ENCODE results near the gene CCDC90B. TPM values are rescaled to one million over a fixed set of nuclear protein-coding genes. Genes with fewer than 3 reads are reported as not detected.

The CCDC90B gene
- total and polyA plus RNA-seq, 4 donors = 18.8 to 40.5 (median 28.1) TPM

DNA sequence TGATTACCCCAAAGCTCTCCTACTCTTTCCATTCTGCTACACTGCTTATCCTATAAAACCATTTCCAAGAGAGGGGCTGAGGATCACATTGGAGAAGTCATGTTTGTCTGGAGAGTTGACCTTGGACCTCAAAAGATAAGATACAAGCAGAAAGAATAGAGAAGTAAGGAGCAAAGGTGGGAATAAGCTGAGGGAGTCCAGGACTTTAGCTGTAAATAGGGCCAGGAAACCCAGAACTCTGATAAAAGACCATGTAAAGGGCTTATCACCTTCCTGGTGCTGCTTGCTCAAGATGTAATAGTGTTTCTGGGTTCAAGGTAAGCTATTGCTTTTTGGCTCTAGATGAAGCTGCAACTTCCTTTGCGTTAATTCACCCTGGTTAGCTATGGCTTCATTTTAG lies 32.8 kb upstream of the CCDC90B start:
- Histone ChIP-seq H3K27me3 (ENCODE audit: control insufficient read depth in 4 of 4, insufficient read depth in 4 of 4, low read length in 3 of 4) (no peaks in the 10 kb centered on the region), H3K9ac (ENCODE audit: low read depth in 1 of 2, low read length in 2 of 2) (no peak overlapping the region), H3K27ac (ENCODE audit: low read depth in 1 of 2, low read length in 2 of 2) (no peak overlapping the region), H3K9me3 (ENCODE audit: control insufficient read depth in 4 of 4, low read length in 3 of 4) (no peaks in the 10 kb centered on the region), H3K36me3 (ENCODE audit: control insufficient read depth in 4 of 4, insufficient read depth in 3 of 4, low read depth in 1 of 4, low read length in 3 of 4) (no peaks in the 10 kb centered on the region), H3K4me3 (ENCODE audit: low read depth in 1 of 3, low read length in 3 of 3) (no peak overlapping the region), H3K4me1 (ENCODE audit: control insufficient read depth in 4 of 4, insufficient read depth in 4 of 4, low read length in 3 of 4) (no peaks in the 10 kb centered on the region)
- no peak for TF ChIP-seq FOXA2 (IDR thresholded peaks at IDR 0.05)
- TF ChIP-seq, protein P1, sequence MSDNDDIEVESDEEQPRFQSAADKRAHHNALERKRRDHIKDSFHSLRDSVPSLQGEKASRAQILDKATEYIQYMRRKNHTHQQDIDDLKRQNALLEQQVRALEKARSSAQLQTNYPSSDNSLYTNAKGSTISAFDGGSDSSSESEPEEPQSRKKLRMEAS (IDR thresholded peaks at IDR 0.05) = no peak
- TF ChIP-seq RAD21 (IDR thresholded peaks at IDR 0.05) = no peak
- no peak for TF ChIP-seq JUND (IDR thresholded peaks at IDR 0.05)
- TF ChIP-seq, protein P2, sequence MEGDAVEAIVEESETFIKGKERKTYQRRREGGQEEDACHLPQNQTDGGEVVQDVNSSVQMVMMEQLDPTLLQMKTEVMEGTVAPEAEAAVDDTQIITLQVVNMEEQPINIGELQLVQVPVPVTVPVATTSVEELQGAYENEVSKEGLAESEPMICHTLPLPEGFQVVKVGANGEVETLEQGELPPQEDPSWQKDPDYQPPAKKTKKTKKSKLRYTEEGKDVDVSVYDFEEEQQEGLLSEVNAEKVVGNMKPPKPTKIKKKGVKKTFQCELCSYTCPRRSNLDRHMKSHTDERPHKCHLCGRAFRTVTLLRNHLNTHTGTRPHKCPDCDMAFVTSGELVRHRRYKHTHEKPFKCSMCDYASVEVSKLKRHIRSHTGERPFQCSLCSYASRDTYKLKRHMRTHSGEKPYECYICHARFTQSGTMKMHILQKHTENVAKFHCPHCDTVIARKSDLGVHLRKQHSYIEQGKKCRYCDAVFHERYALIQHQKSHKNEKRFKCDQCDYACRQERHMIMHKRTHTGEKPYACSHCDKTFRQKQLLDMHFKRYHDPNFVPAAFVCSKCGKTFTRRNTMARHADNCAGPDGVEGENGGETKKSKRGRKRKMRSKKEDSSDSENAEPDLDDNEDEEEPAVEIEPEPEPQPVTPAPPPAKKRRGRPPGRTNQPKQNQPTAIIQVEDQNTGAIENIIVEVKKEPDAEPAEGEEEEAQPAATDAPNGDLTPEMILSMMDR (IDR thresholded peaks at IDR 0.05; ENCODE audit: low read depth, low read length, missing input control) = no peak
- TF ChIP-seq YY1 (IDR thresholded peaks at IDR 0.05) = no peak
- no peak for TF ChIP-seq GABPA (IDR thresholded peaks at IDR 0.05 in 1 of 2, conservative IDR thresholded peaks at IDR 0.05 in 1 of 2)
- TF ChIP-seq TAF1 (conservative IDR thresholded peaks at IDR 0.05) = no peak
- TF ChIP-seq, protein P3, sequence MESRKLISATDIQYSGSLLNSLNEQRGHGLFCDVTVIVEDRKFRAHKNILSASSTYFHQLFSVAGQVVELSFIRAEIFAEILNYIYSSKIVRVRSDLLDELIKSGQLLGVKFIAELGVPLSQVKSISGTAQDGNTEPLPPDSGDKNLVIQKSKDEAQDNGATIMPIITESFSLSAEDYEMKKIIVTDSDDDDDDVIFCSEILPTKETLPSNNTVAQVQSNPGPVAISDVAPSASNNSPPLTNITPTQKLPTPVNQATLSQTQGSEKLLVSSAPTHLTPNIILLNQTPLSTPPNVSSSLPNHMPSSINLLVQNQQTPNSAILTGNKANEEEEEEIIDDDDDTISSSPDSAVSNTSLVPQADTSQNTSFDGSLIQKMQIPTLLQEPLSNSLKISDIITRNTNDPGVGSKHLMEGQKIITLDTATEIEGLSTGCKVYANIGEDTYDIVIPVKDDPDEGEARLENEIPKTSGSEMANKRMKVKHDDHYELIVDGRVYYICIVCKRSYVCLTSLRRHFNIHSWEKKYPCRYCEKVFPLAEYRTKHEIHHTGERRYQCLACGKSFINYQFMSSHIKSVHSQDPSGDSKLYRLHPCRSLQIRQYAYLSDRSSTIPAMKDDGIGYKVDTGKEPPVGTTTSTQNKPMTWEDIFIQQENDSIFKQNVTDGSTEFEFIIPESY (IDR thresholded peaks at IDR 0.05) = no peak
- no peak for TF ChIP-seq HNF4G (IDR thresholded peaks at IDR 0.05)
- no peak for TF ChIP-seq SP1 (IDR thresholded peaks at IDR 0.05)
- no peak for TF ChIP-seq EGR1 (IDR thresholded peaks at IDR 0.05; ENCODE audit: low read depth in 2 of 2)
- TF ChIP-seq, protein P4, sequence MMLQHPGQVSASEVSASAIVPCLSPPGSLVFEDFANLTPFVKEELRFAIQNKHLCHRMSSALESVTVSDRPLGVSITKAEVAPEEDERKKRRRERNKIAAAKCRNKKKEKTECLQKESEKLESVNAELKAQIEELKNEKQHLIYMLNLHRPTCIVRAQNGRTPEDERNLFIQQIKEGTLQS (IDR thresholded peaks at IDR 0.05) = no peak
- no peak for TF ChIP-seq HNF4A (conservative IDR thresholded peaks at IDR 0.05)
- TF ChIP-seq NR2F2 (IDR thresholded peaks at IDR 0.05) = no peak
- TF ChIP-seq FOXA1 (IDR thresholded peaks at IDR 0.05) = no peak
- TF ChIP-seq, protein P5, sequence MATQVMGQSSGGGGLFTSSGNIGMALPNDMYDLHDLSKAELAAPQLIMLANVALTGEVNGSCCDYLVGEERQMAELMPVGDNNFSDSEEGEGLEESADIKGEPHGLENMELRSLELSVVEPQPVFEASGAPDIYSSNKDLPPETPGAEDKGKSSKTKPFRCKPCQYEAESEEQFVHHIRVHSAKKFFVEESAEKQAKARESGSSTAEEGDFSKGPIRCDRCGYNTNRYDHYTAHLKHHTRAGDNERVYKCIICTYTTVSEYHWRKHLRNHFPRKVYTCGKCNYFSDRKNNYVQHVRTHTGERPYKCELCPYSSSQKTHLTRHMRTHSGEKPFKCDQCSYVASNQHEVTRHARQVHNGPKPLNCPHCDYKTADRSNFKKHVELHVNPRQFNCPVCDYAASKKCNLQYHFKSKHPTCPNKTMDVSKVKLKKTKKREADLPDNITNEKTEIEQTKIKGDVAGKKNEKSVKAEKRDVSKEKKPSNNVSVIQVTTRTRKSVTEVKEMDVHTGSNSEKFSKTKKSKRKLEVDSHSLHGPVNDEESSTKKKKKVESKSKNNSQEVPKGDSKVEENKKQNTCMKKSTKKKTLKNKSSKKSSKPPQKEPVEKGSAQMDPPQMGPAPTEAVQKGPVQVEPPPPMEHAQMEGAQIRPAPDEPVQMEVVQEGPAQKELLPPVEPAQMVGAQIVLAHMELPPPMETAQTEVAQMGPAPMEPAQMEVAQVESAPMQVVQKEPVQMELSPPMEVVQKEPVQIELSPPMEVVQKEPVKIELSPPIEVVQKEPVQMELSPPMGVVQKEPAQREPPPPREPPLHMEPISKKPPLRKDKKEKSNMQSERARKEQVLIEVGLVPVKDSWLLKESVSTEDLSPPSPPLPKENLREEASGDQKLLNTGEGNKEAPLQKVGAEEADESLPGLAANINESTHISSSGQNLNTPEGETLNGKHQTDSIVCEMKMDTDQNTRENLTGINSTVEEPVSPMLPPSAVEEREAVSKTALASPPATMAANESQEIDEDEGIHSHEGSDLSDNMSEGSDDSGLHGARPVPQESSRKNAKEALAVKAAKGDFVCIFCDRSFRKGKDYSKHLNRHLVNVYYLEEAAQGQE (IDR thresholded peaks at IDR 0.05) = no peak
- no peak for TF ChIP-seq RXRA (IDR thresholded peaks at IDR 0.05)
- 93% methylated on average over 1 of the region's 1 CpG for WGBS
- DNase-seq (ENCODE audit: low spot score) = no peak

All from liver (tissue), 9 donors.